HepG2 (cell line): ENCODE results near the gene STXBP2. TPM values are rescaled to one million over a fixed set of nuclear protein-coding genes. Genes with fewer than 3 reads are reported as not detected.

Source experiments
- GTF2F1 ChIP-seq: fragments of 150-350 bp; IDR thresholded peaks from 2 replicates; pipeline ENCODE4 v1.6.1; 2014; ENCODE audit warnings: low read length
- STAG1 ChIP-seq: sonication (generic); formaldehyde crosslinking; IDR thresholded peaks from 2 replicates; pipeline ENCODE4 v1.4.0; 2020; ENCODE audit warnings: missing genetic modification reagents
- XRCC5 ChIP-seq: fragments of 200-400 bp; formaldehyde crosslinking; optimal IDR thresholded peaks from 2 replicates; pipeline ENCODE3; 2017; ENCODE audit warnings: mild to moderate bottlenecking, low read length
- ZNF234 ChIP-seq: sonication (generic); formaldehyde crosslinking; conservative IDR thresholded peaks from 2 replicates; pipeline ENCODE4 v1.5.1; 2020; ENCODE audit warnings: mild to moderate bottlenecking, missing genetic modification reagents
- ZNF546 ChIP-seq: sonication (generic); formaldehyde crosslinking; conservative IDR thresholded peaks from 2 replicates; pipeline ENCODE4 v1.8.1; 2023; ENCODE audit warnings: mild to moderate bottlenecking, missing genetic modification reagents
- ZNF550 ChIP-seq: sonication (generic); formaldehyde crosslinking; IDR thresholded peaks from 2 replicates; pipeline ENCODE4 v1.4.0; 2020; ENCODE audit warnings: mild to moderate bottlenecking, missing genetic modification reagents, borderline replicate concordance
- ZNF75D ChIP-seq: sonication (generic); formaldehyde crosslinking; IDR thresholded peaks from 2 replicates; pipeline ENCODE4 v1.8.1; 2023; ENCODE audit warnings: missing genetic modification reagents, mild to moderate bottlenecking, borderline replicate concordance
- polyA plus RNA-seq, 8 experiments: library from polyadenylated mRNA; depleted of rRNA in 3 of 8; stranded (reverse) in 7 of 8; unstranded in 1 of 8; fragments of >200 nt; fragmentation: Illumina TruSeq in 4 of 8; extraction: Trizol in 4 of 8; gene quantifications; 2 replicates each; pipeline versions ENCODE4 v1.2.1 to v1.2.3, GENCODE V29; 2011 to 2016; ENCODE audit warnings: low read depth in 4 of 8, missing spikeins in 1 of 8, mixed read lengths in 1 of 8; ENCODE audit not compliant: insufficient read depth in 1 of 8
- total RNA-seq, 5 experiments: library from RNA; depleted of rRNA; stranded (reverse); fragments of >200 nt; fragmentation: Illumina TruSeq; extraction: Trizol; gene quantifications; 2 replicates each; pipeline ENCODE4 v1.2.3, GENCODE V29; 2016; ENCODE audit warnings: low read depth in 1 of 5
- TF ChIP-seq, protein P1 (sequence below): sonication (generic); formaldehyde crosslinking; IDR thresholded peaks from 2 replicates; pipeline ENCODE4 v1.5.0; 2020; ENCODE audit warnings: mild to moderate bottlenecking, missing genetic modification reagents
- TF ChIP-seq, protein P2 (sequence below): sonication (generic); formaldehyde crosslinking; IDR thresholded peaks from 2 replicates; pipeline ENCODE4 v1.4.0; 2020; ENCODE audit warnings: mild to moderate bottlenecking, missing genetic modification reagents
- TF ChIP-seq, protein P3 (sequence below): sonication (generic); formaldehyde crosslinking; conservative IDR thresholded peaks from 2 replicates; pipeline ENCODE4 v1.8.0; 2022; ENCODE audit warnings: missing genetic modification reagents
- TF ChIP-seq, protein P4 (sequence below): sonication (generic); formaldehyde crosslinking; IDR thresholded peaks from 2 replicates; pipeline ENCODE4 v1.5.1; 2020; ENCODE audit warnings: missing genetic modification reagents, mild to moderate bottlenecking, borderline replicate concordance
- TF ChIP-seq, protein P5 (sequence below): sonication (generic); formaldehyde crosslinking; IDR thresholded peaks from 2 replicates; pipeline ENCODE4 v1.8.0; 2022; ENCODE audit warnings: low read depth, missing genetic modification reagents
- TF ChIP-seq, protein P6 (sequence below): sonication (generic); formaldehyde crosslinking; IDR thresholded peaks from 2 replicates; pipeline ENCODE4 v1.8.0; 2023; ENCODE audit warnings: mild to moderate bottlenecking, missing genetic modification reagents
- TF ChIP-seq, protein P7 (sequence below): sonication (generic); formaldehyde crosslinking; IDR thresholded peaks from 2 replicates; pipeline ENCODE4 v1.8.1; 2023; ENCODE audit warnings: mild to moderate bottlenecking, missing genetic modification reagents

STXBP2 gene
- total and polyA plus RNA-seq, 2 of the 13 experiments (the other 11 are each of a cell fraction or from before 2014, with no cell fraction given) = 22.8 to 40.1 TPM

DNA sequence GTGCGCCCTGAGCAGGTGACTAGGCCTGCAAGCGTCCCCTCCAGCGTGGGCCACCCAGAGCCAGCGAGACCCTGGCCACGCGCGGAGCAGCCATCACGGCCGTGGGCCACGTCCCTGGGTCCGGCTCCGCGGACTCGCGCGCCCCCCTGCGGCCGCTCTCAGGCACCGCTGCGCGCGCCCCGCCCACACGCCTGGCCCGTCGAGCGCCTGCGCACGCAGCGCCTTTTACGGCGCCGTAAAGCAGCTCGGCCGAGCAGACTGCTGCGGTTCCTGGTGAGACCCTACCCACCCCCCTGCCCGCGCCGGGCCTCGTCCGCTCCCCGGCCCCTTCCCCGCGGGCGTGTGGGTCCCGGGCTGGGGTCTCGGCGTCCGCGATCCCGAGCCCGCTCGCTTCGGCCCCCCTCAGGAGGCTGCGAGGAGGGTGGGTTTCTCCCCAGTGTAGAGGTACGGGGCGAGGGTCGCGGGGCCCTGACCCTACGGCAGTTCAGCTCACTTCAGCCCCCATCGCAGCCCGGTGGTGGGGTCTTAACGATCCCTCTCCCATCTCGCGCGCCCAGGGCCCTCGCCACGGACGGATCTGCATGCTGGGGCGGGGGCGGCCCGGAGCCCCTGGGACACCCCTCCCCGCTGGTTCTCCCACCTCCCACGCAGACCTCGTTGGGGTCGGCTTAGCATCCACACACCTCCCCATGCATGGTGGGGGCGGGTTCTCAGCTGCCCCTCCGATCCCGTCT is 43.9 kb downstream of the STXBP2 start, which contains the start of gene TRAPPC5 (continued):
- TF ChIP-seq, protein P1, sequence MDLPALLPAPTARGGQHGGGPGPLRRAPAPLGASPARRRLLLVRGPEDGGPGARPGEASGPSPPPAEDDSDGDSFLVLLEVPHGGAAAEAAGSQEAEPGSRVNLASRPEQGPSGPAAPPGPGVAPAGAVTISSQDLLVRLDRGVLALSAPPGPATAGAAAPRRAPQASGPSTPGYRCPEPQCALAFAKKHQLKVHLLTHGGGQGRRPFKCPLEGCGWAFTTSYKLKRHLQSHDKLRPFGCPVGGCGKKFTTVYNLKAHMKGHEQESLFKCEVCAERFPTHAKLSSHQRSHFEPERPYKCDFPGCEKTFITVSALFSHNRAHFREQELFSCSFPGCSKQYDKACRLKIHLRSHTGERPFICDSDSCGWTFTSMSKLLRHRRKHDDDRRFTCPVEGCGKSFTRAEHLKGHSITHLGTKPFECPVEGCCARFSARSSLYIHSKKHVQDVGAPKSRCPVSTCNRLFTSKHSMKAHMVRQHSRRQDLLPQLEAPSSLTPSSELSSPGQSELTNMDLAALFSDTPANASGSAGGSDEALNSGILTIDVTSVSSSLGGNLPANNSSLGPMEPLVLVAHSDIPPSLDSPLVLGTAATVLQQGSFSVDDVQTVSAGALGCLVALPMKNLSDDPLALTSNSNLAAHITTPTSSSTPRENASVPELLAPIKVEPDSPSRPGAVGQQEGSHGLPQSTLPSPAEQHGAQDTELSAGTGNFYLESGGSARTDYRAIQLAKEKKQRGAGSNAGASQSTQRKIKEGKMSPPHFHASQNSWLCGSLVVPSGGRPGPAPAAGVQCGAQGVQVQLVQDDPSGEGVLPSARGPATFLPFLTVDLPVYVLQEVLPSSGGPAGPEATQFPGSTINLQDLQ (CRISPR knock-in tag) = no peak
- TF ChIP-seq ZNF550 (CRISPR knock-in tag) (no peak), XRCC5 (peak; percentile 27), ZNF234 (CRISPR knock-in tag) (0 out of 2 replicates have a peak, but pooled peaks have one; percentile 68), ZNF75D (no peak), ZNF546 (0 out of 2 replicates have a peak, but pooled peaks have one; percentile 44), STAG1 (CRISPR knock-in tag) (peak; percentile 94), GTF2F1 (no peak)
- TF ChIP-seq, protein P2, sequence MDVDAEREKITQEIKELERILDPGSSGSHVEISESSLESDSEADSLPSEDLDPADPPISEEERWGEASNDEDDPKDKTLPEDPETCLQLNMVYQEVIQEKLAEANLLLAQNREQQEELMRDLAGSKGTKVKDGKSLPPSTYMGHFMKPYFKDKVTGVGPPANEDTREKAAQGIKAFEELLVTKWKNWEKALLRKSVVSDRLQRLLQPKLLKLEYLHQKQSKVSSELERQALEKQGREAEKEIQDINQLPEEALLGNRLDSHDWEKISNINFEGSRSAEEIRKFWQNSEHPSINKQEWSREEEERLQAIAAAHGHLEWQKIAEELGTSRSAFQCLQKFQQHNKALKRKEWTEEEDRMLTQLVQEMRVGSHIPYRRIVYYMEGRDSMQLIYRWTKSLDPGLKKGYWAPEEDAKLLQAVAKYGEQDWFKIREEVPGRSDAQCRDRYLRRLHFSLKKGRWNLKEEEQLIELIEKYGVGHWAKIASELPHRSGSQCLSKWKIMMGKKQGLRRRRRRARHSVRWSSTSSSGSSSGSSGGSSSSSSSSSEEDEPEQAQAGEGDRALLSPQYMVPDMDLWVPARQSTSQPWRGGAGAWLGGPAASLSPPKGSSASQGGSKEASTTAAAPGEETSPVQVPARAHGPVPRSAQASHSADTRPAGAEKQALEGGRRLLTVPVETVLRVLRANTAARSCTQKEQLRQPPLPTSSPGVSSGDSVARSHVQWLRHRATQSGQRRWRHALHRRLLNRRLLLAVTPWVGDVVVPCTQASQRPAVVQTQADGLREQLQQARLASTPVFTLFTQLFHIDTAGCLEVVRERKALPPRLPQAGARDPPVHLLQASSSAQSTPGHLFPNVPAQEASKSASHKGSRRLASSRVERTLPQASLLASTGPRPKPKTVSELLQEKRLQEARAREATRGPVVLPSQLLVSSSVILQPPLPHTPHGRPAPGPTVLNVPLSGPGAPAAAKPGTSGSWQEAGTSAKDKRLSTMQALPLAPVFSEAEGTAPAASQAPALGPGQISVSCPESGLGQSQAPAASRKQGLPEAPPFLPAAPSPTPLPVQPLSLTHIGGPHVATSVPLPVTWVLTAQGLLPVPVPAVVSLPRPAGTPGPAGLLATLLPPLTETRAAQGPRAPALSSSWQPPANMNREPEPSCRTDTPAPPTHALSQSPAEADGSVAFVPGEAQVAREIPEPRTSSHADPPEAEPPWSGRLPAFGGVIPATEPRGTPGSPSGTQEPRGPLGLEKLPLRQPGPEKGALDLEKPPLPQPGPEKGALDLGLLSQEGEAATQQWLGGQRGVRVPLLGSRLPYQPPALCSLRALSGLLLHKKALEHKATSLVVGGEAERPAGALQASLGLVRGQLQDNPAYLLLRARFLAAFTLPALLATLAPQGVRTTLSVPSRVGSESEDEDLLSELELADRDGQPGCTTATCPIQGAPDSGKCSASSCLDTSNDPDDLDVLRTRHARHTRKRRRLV (CRISPR knock-in tag) = no peak
- TF ChIP-seq, protein P3, sequence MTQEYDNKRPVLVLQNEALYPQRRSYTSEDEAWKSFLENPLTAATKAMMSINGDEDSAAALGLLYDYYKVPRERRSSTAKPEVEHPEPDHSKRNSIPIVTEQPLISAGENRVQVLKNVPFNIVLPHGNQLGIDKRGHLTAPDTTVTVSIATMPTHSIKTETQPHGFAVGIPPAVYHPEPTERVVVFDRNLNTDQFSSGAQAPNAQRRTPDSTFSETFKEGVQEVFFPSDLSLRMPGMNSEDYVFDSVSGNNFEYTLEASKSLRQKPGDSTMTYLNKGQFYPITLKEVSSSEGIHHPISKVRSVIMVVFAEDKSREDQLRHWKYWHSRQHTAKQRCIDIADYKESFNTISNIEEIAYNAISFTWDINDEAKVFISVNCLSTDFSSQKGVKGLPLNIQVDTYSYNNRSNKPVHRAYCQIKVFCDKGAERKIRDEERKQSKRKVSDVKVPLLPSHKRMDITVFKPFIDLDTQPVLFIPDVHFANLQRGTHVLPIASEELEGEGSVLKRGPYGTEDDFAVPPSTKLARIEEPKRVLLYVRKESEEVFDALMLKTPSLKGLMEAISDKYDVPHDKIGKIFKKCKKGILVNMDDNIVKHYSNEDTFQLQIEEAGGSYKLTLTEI (CRISPR knock-in tag) = no peak
- TF ChIP-seq, protein P4, sequence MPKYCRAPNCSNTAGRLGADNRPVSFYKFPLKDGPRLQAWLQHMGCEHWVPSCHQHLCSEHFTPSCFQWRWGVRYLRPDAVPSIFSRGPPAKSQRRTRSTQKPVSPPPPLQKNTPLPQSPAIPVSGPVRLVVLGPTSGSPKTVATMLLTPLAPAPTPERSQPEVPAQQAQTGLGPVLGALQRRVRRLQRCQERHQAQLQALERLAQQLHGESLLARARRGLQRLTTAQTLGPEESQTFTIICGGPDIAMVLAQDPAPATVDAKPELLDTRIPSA (CRISPR knock-in tag) = 0 out of 2 replicates have a peak, but pooled peaks have one; percentile 16
- TF ChIP-seq, protein P5, sequence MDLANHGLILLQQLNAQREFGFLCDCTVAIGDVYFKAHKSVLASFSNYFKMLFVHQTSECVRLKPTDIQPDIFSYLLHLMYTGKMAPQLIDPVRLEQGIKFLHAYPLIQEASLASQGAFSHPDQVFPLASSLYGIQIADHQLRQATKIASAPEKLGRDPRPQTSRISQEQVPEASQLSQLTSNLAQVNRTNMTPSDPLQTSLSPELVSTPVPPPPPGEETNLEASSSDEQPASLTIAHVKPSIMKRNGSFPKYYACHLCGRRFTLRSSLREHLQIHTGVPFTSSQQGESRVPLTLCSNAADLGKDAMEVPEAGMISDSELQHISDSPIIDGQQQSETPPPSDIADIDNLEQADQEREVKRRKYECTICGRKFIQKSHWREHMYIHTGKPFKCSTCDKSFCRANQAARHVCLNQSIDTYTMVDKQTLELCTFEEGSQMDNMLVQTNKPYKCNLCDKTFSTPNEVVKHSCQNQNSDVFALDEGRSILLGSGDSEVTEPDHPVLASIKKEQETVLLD = no peak
- TF ChIP-seq, protein P6, sequence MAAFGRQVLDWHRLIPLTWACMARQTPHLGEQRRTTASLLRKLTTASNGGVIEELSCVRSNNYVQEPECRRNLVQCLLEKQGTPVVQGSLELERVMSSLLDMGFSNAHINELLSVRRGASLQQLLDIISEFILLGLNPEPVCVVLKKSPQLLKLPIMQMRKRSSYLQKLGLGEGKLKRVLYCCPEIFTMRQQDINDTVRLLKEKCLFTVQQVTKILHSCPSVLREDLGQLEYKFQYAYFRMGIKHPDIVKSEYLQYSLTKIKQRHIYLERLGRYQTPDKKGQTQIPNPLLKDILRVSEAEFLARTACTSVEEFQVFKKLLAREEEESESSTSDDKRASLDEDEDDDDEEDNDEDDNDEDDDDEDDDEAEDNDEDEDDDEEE (CRISPR knock-in tag) = peak; percentile 77; the same call in 1 of the 2 replicates
- TF ChIP-seq, protein P7, sequence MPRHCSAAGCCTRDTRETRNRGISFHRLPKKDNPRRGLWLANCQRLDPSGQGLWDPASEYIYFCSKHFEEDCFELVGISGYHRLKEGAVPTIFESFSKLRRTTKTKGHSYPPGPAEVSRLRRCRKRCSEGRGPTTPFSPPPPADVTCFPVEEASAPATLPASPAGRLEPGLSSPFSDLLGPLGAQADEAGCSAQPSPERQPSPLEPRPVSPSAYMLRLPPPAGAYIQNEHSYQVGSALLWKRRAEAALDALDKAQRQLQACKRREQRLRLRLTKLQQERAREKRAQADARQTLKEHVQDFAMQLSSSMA (CRISPR knock-in tag) = 0 out of 2 replicates have a peak, but pooled peaks have one; percentile 15
